ENCODE results near the gene RBMS1. TPM values are rescaled to one million over a fixed set of nuclear protein-coding genes. Genes with fewer than 3 reads are reported as not detected.

RBMS1 gene
- total and polyA plus RNA-seq, 5 donors from 2014 or later = 27.9 to 58.4 (median 33.5) TPM

DNA sequence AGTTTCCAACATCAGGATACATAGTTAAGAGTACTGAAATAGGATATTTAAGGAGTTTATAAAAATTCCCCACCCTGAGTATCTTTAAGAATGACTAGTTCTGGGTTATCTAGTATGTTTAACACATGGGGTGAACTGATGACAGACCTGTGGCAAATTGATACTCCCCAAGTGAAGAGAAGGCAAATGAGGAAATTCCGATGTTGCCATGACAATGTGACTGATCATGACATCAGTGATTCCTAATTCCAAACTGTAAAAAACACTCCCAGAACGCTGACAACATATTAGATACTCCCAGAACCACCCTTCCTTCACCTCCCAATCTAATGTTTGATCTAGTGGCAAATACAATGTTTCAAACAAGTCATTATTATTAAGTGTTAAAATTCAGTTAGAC is 77.6 kb downstream of the RBMS1 start:
- H3K27me3 ChIP-seq (ENCODE audit: control insufficient read depth, insufficient read depth, low read length) = peaks cover 3% of the 10 kb centered on the region
- H3K4me3 ChIP-seq (ENCODE audit: low read depth, low read length) = no peak overlapping the region
- no peaks in the 10 kb centered on the region for H3K36me3 Mint-ChIP-seq
- H3K4me3 Mint-ChIP-seq = no peak overlapping the region
- no peaks in the 10 kb centered on the region for H3K36me3 ChIP-seq (ENCODE audit: control insufficient read depth, insufficient read depth, low read length)
- no peak overlapping the region for H3K27ac ChIP-seq (ENCODE audit: insufficient read depth, low read length, poor library complexity, severe bottlenecking)
- peaks cover 12 to 36% (median 24%) of the 10 kb centered on the region in 4 donors for H3K4me1 Mint-ChIP-seq
- H3K9me3 ChIP-seq (ENCODE audit: control insufficient read depth in 2 of 2, low read length in 2 of 2) = no peaks in the 10 kb centered on the region
- ATAC-seq (ENCODE audit: low read depth in 2 of 2) (no peak), DNase-seq (no peak)
- peaks cover 11% of the 10 kb centered on the region for H3K27me3 Mint-ChIP-seq
- H3K4me1 ChIP-seq (ENCODE audit: control insufficient read depth, insufficient read depth, low read length, poor library complexity, severe bottlenecking) = peaks cover 15% of the 10 kb centered on the region
- no peaks in the 10 kb centered on the region for H3K9me3 Mint-ChIP-seq
- no peak overlapping the region for H3K27ac Mint-ChIP-seq

DNA sequence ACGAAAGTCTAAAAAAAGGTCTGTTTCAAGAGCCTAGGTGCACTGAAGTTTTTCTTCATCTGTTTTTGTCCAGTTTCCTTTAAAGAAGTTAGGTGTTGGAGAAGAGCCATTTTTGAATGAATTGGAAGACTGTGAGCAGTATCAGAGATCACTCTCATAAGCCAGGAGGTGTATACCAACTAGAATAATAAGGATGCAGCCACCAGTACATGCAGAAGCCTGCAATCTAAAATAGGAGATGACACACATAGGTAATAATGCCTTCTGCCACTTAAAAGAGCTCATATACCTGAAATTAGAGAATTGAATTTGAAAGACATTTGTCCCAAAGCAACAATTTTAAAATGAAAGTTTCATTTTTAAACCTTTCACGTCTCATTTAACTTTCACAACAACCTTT is 81.7 kb downstream of the RBMS1 start:
- H3K36me3 Mint-ChIP-seq = no peaks in the 10 kb centered on the region
- no peaks in the 10 kb centered on the region for H3K9me3 Mint-ChIP-seq
- peak overlapping the region; percentile 51 for H3K4me3 ChIP-seq (ENCODE audit: low read depth, low read length)
- no peaks in the 10 kb centered on the region for H3K9me3 ChIP-seq (ENCODE audit: control insufficient read depth in 2 of 2, low read length in 2 of 2)
- H3K27ac Mint-ChIP-seq = peak overlapping the region in 2 of 3 donors; percentile 21 to 39
- ATAC-seq (ENCODE audit: low read depth in 2 of 2) (no peak), DNase-seq (no peak)
- H3K36me3 ChIP-seq (ENCODE audit: control insufficient read depth, insufficient read depth, low read length) = no peaks in the 10 kb centered on the region
- peak overlapping the region; percentile 26 to 65 (median 48) for H3K4me3 Mint-ChIP-seq
- H3K27me3 ChIP-seq (ENCODE audit: control insufficient read depth, insufficient read depth, low read length) = peaks cover 3% of the 10 kb centered on the region
- H3K4me1 Mint-ChIP-seq = peaks cover 23 to 41% (median 31%) of the 10 kb centered on the region in 4 donors
- H3K27ac ChIP-seq (ENCODE audit: insufficient read depth, low read length, poor library complexity, severe bottlenecking) = no peak overlapping the region
- H3K4me1 ChIP-seq (ENCODE audit: control insufficient read depth, insufficient read depth, low read length, poor library complexity, severe bottlenecking) = peaks cover 21% of the 10 kb centered on the region
- H3K27me3 Mint-ChIP-seq = peaks cover 13% of the 10 kb centered on the region

DNA sequence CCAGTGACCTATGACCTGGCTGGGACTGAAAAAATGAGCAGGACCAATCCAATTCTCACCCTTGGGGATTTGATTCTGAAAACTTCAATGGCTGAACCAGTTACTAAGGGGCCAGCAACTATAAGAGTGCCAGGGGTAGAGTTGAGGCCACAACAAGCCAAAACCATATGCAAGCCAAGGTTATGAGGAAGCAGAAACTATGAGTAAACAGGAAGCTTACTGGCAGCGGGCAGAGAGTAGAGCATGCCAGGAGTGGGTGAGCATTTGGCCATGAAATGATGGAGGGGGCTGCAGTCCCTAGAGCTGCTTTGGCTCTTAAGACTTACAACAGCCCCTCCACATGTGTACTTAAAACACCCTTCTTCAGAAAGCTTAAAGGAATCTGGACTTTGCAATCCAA is 82.4 kb downstream of the RBMS1 start:
- Histone ChIP-seq H3K9me3 (ENCODE audit: control insufficient read depth in 2 of 2, low read length in 2 of 2) (no peaks in the 10 kb centered on the region), H3K27me3 (ENCODE audit: control insufficient read depth, insufficient read depth, low read length) (peaks cover 3% of the 10 kb centered on the region), H3K36me3 (ENCODE audit: control insufficient read depth, insufficient read depth, low read length) (no peaks in the 10 kb centered on the region), H3K27ac (ENCODE audit: insufficient read depth, low read length, poor library complexity, severe bottlenecking) (no peak overlapping the region), H3K4me3 (ENCODE audit: low read depth, low read length) (peak overlapping the region; percentile 45), H3K4me1 (ENCODE audit: control insufficient read depth, insufficient read depth, low read length, poor library complexity, severe bottlenecking) (peaks cover 28% of the 10 kb centered on the region)
- DNase-seq (peak in 1 of 3 donors; percentile 62), ATAC-seq (ENCODE audit: low read depth in 2 of 2) (no peak)
- Mint-ChIP-seq H3K4me3 (peak overlapping the region; percentile 1 to 51 (median 32)), H3K27ac (peak overlapping the region; percentile 6 to 39 (median 21)), H3K27me3 (peaks cover 18% of the 10 kb centered on the region), H3K4me1 (peaks cover 23 to 49% (median 38%) of the 10 kb centered on the region in 4 donors), H3K9me3 (no peaks in the 10 kb centered on the region), H3K36me3 (no peaks in the 10 kb centered on the region)

DNA sequence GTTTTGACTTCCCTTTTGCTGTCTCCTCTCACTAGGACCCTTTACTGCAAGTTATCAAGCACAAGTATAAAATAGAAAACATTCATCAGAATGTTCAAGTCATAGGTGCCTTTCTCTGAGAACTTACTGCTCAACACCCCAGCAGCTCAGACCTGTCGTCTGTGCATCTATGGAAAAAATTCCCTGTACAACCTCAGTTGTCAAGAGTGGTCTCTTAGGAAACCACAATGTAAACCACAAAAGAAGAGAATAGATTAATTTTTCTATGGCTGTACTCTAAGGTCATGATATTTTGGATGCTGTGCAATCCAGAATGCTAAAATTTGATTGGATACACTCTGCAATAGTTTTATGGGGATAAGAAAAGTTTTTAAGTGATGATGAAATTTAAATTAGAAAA is 84.1 kb downstream of the RBMS1 start:
- no peak for DNase-seq
- Histone ChIP-seq H3K27me3 (ENCODE audit: control insufficient read depth, insufficient read depth, low read length) (no peaks in the 10 kb centered on the region), H3K4me1 (ENCODE audit: control insufficient read depth, insufficient read depth, low read length, poor library complexity, severe bottlenecking) (peaks cover 44% of the 10 kb centered on the region), H3K9me3 (ENCODE audit: control insufficient read depth in 2 of 2, low read length in 2 of 2) (no peaks in the 10 kb centered on the region), H3K4me3 (ENCODE audit: low read depth, low read length) (no peak overlapping the region), H3K27ac (ENCODE audit: insufficient read depth, low read length, poor library complexity, severe bottlenecking) (no peak overlapping the region), H3K36me3 (ENCODE audit: control insufficient read depth, insufficient read depth, low read length) (no peaks in the 10 kb centered on the region)
- Mint-ChIP-seq H3K36me3 (no peaks in the 10 kb centered on the region), H3K27me3 (peaks cover 7% of the 10 kb centered on the region), H3K4me3 (peak overlapping the region; percentile 90 to 95 (median 92)), H3K27ac (peak overlapping the region in 1 of 3 donors; percentile 5), H3K9me3 (no peaks in the 10 kb centered on the region), H3K4me1 (peaks cover 31 to 65% (median 53%) of the 10 kb centered on the region in 4 donors)
- ATAC-seq (ENCODE audit: low read depth in 2 of 2) = no peak

DNA sequence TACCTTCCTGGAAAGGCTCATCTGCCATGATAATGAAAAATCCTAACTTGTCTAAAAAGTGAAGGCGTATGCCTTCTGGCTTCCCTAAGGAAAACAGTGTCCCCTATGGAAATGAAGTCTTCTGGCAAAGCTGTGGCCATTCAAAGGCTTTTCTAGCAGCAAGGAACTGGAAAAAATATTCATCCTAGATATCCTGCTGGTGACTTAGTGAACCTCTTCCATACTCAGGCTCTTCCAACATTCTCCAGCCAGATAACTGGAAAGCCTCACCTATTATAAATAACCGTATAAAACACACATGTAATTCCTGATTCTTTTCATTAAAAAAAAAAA is 84.7 kb downstream of the RBMS1 start:
- H3K4me3 ChIP-seq (ENCODE audit: low read depth, low read length) = no peak overlapping the region
- no peaks in the 10 kb centered on the region for H3K27me3 ChIP-seq (ENCODE audit: control insufficient read depth, insufficient read depth, low read length)
- Mint-ChIP-seq H3K27ac (peak overlapping the region; percentile 8 to 87 (median 45)), H3K4me3 (peak overlapping the region; percentile 90 to 95 (median 92)), H3K36me3 (no peaks in the 10 kb centered on the region), H3K4me1 (peaks cover 32 to 71% (median 57%) of the 10 kb centered on the region in 4 donors), H3K9me3 (no peaks in the 10 kb centered on the region), H3K27me3 (peaks cover 7% of the 10 kb centered on the region)
- H3K4me1 ChIP-seq (ENCODE audit: control insufficient read depth, insufficient read depth, low read length, poor library complexity, severe bottlenecking) = peaks cover 49% of the 10 kb centered on the region
- H3K27ac ChIP-seq (ENCODE audit: insufficient read depth, low read length, poor library complexity, severe bottlenecking) = no peak overlapping the region
- ATAC-seq (ENCODE audit: low read depth in 2 of 2) (no peak), DNase-seq (no peak)
- no peaks in the 10 kb centered on the region for H3K36me3 ChIP-seq (ENCODE audit: control insufficient read depth, insufficient read depth, low read length)
- H3K9me3 ChIP-seq (ENCODE audit: control insufficient read depth in 2 of 2, low read length in 2 of 2) = no peaks in the 10 kb centered on the region

DNA sequence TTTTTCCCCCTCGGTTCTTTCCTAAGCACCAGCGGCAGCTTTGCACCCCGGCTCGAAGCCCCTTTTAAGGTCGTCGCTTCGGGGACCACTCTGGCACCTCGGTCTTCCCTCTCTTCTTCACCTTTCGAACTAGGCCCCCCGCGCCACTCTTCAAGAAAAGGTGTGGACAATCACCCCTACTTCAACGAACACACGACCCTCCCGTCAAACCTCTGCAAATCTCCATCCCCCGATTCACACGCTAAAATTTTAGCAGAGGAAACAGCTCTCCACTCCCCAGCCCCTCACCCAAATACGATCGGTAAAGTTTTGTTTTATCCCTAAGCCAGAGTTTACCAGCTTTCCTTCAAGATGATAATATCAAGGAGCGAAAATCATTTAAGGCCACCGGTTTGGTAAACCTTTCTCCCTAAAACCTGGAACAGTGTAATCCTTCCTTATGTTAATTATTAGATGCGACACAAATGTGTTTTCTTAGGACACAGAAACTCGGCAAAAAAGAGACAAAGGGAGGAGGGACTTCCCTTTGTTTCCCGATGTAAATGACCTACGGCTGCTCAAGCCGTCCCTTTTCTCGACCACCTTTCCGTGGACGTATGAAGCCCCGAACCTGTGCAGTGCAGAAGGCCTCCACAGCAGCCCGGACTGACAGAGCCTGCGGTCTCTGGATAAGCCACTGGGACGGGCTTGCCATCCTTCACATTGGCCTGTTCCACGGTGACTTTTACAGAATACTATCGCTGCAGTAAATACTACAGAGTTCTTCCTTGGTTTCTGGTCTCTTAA is 85.2 kb downstream of the RBMS1 start:
- Mint-ChIP-seq H3K27ac (peak overlapping the region; percentile 87 to 95 (median 91)), H3K4me1 (peaks cover 37 to 76% (median 63%) of the 10 kb centered on the region in 4 donors), H3K4me3 (peak overlapping the region; percentile 90 to 95 (median 92)), H3K9me3 (no peaks in the 10 kb centered on the region), H3K36me3 (no peaks in the 10 kb centered on the region), H3K27me3 (peaks cover 7% of the 10 kb centered on the region)
- H3K9me3 ChIP-seq (ENCODE audit: control insufficient read depth in 2 of 2, low read length in 2 of 2) = no peaks in the 10 kb centered on the region
- peaks cover 53% of the 10 kb centered on the region for H3K4me1 ChIP-seq (ENCODE audit: control insufficient read depth, insufficient read depth, low read length, poor library complexity, severe bottlenecking)
- no peak overlapping the region for H3K4me3 ChIP-seq (ENCODE audit: low read depth, low read length)
- no peaks in the 10 kb centered on the region for H3K36me3 ChIP-seq (ENCODE audit: control insufficient read depth, insufficient read depth, low read length)
- no peak overlapping the region for H3K27ac ChIP-seq (ENCODE audit: insufficient read depth, low read length, poor library complexity, severe bottlenecking)
- H3K27me3 ChIP-seq (ENCODE audit: control insufficient read depth, insufficient read depth, low read length) = no peaks in the 10 kb centered on the region
- ATAC-seq (ENCODE audit: low read depth in 2 of 2) (no peak), DNase-seq (no peak)

DNA sequence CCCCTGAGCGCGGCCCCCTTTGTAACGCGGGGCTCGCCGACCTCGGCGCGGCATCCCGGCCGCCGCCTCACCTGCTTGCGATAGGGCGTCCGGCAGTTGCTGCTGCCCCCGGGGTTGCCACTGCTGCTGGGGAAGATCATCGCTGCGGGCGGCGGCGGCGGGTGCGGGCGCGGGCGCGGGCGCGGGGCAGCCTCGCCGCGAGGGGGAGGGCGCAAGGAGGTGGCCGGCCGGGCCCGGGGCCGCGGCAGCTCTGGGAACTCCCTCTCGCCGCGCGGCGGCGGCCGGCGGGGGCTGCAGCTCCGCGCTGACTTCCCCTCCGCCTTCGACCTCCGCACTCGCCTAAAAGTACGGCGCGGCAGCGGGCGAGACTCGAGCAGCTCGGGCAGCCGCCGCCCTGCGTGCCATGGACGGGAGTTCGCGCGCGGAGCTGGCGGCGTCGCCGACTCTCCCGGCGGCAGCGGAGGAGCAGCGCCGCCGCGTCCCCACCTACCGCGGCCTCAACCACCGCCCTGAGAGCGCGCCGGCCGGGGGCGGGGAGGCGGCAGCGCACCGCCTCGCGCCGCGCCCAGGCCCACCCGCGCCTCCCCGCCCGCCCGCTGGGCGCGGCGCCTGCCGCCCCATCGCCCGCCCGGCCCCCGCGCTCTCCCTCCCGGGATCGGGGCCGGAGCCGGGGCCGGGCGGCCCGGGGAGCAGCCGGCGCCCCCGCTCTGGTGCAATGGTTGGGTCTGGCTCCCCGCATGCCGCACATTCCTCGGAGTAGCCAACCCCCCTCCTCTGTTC is 86.0 kb downstream of the RBMS1 start:
- Histone ChIP-seq H3K27me3 (ENCODE audit: control insufficient read depth, insufficient read depth, low read length) (no peaks in the 10 kb centered on the region), H3K36me3 (ENCODE audit: control insufficient read depth, insufficient read depth, low read length) (no peaks in the 10 kb centered on the region), H3K27ac (ENCODE audit: insufficient read depth, low read length, poor library complexity, severe bottlenecking) (peak overlapping the region; percentile 88), H3K4me3 (ENCODE audit: low read depth, low read length) (no peak overlapping the region), H3K9me3 (ENCODE audit: control insufficient read depth in 2 of 2, low read length in 2 of 2) (no peaks in the 10 kb centered on the region), H3K4me1 (ENCODE audit: control insufficient read depth, insufficient read depth, low read length, poor library complexity, severe bottlenecking) (peaks cover 57% of the 10 kb centered on the region)
- Mint-ChIP-seq H3K36me3 (no peaks in the 10 kb centered on the region), H3K27ac (peak overlapping the region; percentile 87 to 94 (median 91)), H3K4me3 (peak overlapping the region; percentile 90 to 95 (median 92)), H3K9me3 (no peaks in the 10 kb centered on the region), H3K4me1 (peaks cover 38 to 80% (median 69%) of the 10 kb centered on the region in 4 donors), H3K27me3 (peaks cover 7% of the 10 kb centered on the region)
- DNase-seq (peak; percentile 44 to 68 (median 56)), ATAC-seq (ENCODE audit: low read depth in 2 of 2) (peak; percentile 53 to 65)
